Adrenal gland (tissue), 12 donors: ENCODE data around the gene GOLGA6L22. TPM values are rescaled to one million over a fixed set of nuclear protein-coding genes. Genes with fewer than 3 reads are reported as not detected.
"Not testable (repeated sequence)": the region's sequence is repeated elsewhere in the genome, so short reads cannot be mapped to it uniquely, and the experiment has no call there.

ENCODE experiments used
- DNase-seq, 7 donors: peaks; one replicate each; pipeline ENCODE4 v3.0.0-alpha.2; 2019 to 2020
- H3K27ac ChIP-seq, 5 donors: fragments of 200-600 bp; sonication (generic) in 4 of 5; 1 replicate in 3 of 5; 2 replicates in 2 of 5; pipeline versions ENCODE4 v1.5.1 to v1.8.0; 2016 to 2020; ENCODE audit warnings: mild to moderate bottlenecking in 1 of 5
- H3K27me3 ChIP-seq: fragments of 200-600 bp; 2 replicates; pipeline ENCODE4 v1.8.0; 2021
- H3K36me3 ChIP-seq, 2 donors: fragments of 200-600 bp; replicated peaks in 1 of 2; 1 replicate in 1 of 2; 2 replicates in 1 of 2; pipeline versions ENCODE4 v1.5.1 to v1.8.0; 2018 to 2022
- H3K4me1 ChIP-seq, 2 donors: fragments of 200-600 bp; replicated peaks in 1 of 2; 1 replicate in 1 of 2; 2 replicates in 1 of 2; pipeline versions ENCODE4 v1.5.1 to v1.8.0; 2018 to 2021
- H3K4me3 ChIP-seq, 4 donors: fragments of 200-600 bp; sonication (generic) in 3 of 4; one replicate each; pipeline ENCODE4 v1.5.1; 2016 to 2018
- H3K9me3 ChIP-seq, 3 donors: fragments of 200-600 bp; sonication (generic) in 1 of 3; replicated peaks in 1 of 3; 1 replicate in 2 of 3; 2 replicates in 1 of 3; pipeline versions ENCODE4 v1.5.1 to v1.8.0; 2016 to 2021
- WGBS, 4 donors: extraction: QIAGEN DNeasy Blood & Tissue Kit in 2 of 4; methylation state at CpG; one replicate each; pipeline versions ENCODE4 v1.1.5 to v1.1.7; 2013 to 2017; 5-methylcytosine and 5-hydroxymethylcytosine counted together
- intact Hi-C, 2 donors: fragments of 100-400 bp; cut with DNase I; formaldehyde crosslinking; loops; one replicate each; pipeline versions ENCODE4 v1.14.1 to v1.15.0; 2022 to 2023
- polyA plus RNA-seq, 3 donors: library from polyadenylated mRNA; stranded (reverse); fragments of 200-250 nt in 2 of 3; fragments of 350-450 nt in 1 of 3; fragmentation: Illumina TruSeq in 1 of 3; extraction: RNeasy Lipid Tissue Mini Kit (QIAGEN cat#74804) in 1 of 3; gene quantifications; one replicate each; pipeline ENCODE4 v1.2.3, GENCODE V29; 2013 to 2014
- small RNA-seq, 2 donors: library from RNA; depleted of rRNA; stranded (forward); fragments of <200 nt; gene quantifications; one replicate each; pipeline ENCODE3, GENCODE V24; 2016
- total RNA-seq, 9 donors: library from RNA; depleted of rRNA in 4 of 9; stranded (reverse); fragments of >200 nt in 4 of 9; fragments of 120-200 nt in 1 of 9; fragmentation: NEBNext Ultra II Directional in 1 of 9; extraction: Animal tissue kit (Norgen Biotek cat#: 25700) in 1 of 9; gene quantifications; one replicate each; pipeline versions ENCODE4 v1.1.0 to v1.2.4, GENCODE V29; 2013 to 2023
- donor health status: healthy with polysubstance abuse.
- donor health status: Bipolar disorder and iron deficiency.
- donor health status: DM: yes; HTN: yes; CAD: no.
- donor health status: DM: no; HTN: no; CAD: no.
- donor health status: DM: no; HTN: no; CAD: no.
- donor health status: DM: yes; HTN: yes; CAD: no.

The GOLGA6L22 gene
- total and polyA plus RNA-seq, 12 donors: not detected

- intact Hi-C loops, H3K27me3 ChIP-seq, H3K4me3 ChIP-seq, DNase-seq, H3K36me3 ChIP-seq, H3K27ac ChIP-seq, H3K9me3 ChIP-seq, H3K4me1 ChIP-seq: not testable (repeated sequence)
- no CpG with 5 or more reads among the region's 10 CpGs for WGBS, 4 donors
Measured at GRCh38 chr15:22502272-22502671, 43.6 kb downstream of the GOLGA6L22 start.

DNA sequence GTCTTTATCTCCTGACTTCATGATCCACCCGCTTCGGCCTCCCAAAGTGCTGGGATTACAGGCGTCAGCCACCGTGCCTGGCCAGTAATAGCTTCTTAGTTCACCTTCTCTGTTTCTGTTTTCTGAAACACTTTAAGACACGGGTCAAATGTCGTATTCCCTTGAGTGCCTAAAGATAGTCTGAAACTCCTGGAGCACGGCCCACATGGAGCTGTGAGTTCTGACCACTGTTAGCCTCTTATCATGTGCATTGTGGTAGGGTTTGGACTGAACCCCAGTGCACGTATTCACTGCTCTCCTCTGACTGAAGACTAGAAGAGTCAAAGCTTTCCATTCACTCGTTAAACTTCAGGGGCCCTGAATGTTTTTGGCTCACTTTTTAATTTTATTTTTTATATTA is 48.3 kb downstream of the GOLGA6L22 start:
- 74 to 88% (median 83%) methylated on average over 2 to 6 of the region's 9 CpGs; no CpG with 5 or more reads in 1 of the 4 donors for WGBS, 4 donors
- H3K4me1 ChIP-seq, DNase-seq, H3K4me3 ChIP-seq, H3K9me3 ChIP-seq, intact Hi-C loops, H3K27me3 ChIP-seq, H3K27ac ChIP-seq, H3K36me3 ChIP-seq: not testable (repeated sequence)

DNA sequence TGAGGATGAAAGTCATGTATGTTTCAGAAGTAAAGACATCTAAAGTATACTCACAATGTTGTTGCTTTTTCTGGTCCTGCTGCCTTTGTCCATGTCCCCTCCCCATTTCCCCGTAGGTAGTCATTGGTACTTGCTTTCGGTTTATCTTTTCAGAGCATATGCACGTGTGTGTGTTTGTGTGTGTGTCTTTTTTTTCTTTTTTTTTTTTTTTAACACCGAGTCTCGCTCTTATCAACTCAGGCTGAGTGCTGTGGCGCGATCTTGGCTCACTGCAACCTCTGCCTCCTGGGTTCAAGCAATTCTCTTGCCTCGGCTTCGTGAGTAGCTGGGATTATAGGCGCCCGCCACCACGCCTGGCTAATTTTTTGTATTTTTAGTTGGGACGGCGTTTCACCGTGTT is 57.4 kb downstream of the GOLGA6L22 start:
- H3K4me1 ChIP-seq, DNase-seq, H3K27ac ChIP-seq, H3K4me3 ChIP-seq, intact Hi-C loops, H3K27me3 ChIP-seq, H3K36me3 ChIP-seq, H3K9me3 ChIP-seq: not testable (repeated sequence)
- 83 to 100% (median 96%) methylated on average over 1 to 7 of the region's 15 CpGs for WGBS, 4 donors

Small RNA genes lying within 50 kb of the gene (small RNA-seq; reads per million reads assigned to genes)
- gene RN7SL545P: 0 reads per million in 2 donors
